ENCODE data around the gene OXSM.

OXSM gene

DNA sequence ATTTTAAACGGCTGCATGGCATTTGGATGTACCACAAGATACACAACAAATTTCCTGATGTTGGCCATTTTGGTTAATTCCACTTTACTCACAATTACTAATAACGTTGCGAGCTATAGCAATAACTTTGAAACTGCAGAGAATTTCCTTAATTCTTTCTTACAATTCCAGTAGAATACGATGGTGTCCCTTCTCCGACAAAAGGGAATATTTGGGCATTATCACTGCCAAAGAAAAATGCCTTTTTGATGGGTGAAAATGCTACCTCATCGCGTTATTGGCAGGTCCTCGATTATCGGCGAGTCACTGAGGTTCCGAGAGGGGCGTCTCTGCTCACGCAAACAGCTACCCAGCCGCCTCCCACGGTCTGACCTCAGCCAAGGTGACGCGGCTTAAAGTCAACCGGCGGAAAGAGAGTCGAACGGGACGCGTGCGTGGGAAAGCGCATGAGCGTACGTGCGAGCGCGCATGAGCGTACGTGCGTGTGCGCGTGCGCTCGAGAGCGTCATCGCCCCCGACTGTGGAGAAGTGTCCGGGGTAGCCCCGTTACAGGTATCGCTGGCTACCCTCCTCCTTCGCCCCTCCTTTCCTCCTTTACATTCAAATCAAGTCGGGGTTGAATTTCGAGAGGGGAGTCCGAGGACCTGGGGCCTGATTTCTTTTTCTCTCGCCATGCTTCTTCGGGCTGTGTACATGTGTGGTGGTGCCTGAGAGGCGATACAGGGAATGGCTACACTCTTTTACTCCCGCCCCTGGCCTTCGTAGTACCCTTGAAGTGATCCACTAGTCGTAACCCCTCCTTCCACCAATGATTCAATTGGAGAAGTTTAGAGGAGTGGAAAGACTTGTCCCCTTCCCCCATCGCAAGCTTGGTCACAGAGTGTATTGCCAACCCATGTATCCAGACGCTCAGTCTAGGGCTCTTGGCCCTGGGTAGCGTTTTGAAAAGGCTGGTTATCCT, at the start of gene OXSM:
OXSM (plus strand) TSS at position 495 of the 961 bp plus-strand sequence. CDS start 931 bp downstream, outside the sequence.
- peak; percentile 92 for DNase-seq

GRCh38 chr3:25744470-25744869, 45.4 kb upstream of the OXSM start:
- no peak for DNase-seq

DNA sequence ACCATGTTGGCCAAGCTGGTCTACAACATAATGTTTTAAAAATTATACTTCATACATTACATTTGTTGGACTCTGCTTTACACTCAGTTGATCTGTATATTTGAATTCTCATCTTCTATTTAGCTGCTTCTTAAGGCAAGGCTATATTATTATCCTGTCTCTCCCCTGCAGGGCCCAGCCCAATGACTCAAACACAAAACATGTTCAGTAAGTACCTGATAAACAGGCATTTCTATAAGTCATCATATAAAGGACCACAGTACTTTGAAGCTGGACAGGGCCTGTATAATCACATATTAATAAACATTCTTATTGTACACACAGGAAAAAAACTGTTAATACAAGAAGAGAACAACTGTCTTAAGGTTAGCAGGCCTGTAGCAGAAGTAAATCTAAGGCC, 42.9 kb upstream of the OXSM start:
- peak; percentile 31 for DNase-seq

- DNase-seq, result no peak
Observed at GRCh38 chr3:25748189-25748588, 41.7 kb upstream of the OXSM start.

GRCh38 chr3:25749031-25749581, 40.8 kb upstream of the OXSM start:
- no peak for DNase-seq

- no peak for DNase-seq
Observed at GRCh38 chr3:25751048-25751447, 38.8 kb upstream of the OXSM start.

- DNase-seq, result no peak
Observed at GRCh38 chr3:25751725-25752124, 38.2 kb upstream of the OXSM start.

GRCh38 chr3:25768851-25769250, 21.0 kb upstream of the OXSM start:
- DNase-seq, result no peak

DNA sequence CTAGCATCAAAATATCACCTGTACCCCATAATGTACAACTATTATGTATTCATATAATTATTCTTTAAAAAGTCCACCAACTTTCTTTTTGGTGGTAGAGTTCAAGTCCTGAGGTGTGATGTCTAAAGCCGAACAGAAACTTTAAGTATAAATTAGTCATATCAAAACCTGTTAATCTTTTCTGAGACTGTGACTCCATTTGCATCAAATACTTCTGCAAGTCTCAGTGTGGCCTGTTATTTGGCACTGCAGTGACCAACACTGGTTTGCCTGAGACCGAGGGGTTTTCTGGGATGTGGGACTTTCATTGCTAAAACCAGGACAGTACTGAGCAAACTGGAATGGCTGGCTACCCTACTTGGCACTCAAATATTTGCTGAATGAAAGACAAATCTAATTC, 14.0 kb upstream of the OXSM start:
- DNase-seq, result no peak

- no peak for DNase-seq
Observed at GRCh38 chr3:25780618-25781017, 9.3 kb upstream of the OXSM start.

DNA sequence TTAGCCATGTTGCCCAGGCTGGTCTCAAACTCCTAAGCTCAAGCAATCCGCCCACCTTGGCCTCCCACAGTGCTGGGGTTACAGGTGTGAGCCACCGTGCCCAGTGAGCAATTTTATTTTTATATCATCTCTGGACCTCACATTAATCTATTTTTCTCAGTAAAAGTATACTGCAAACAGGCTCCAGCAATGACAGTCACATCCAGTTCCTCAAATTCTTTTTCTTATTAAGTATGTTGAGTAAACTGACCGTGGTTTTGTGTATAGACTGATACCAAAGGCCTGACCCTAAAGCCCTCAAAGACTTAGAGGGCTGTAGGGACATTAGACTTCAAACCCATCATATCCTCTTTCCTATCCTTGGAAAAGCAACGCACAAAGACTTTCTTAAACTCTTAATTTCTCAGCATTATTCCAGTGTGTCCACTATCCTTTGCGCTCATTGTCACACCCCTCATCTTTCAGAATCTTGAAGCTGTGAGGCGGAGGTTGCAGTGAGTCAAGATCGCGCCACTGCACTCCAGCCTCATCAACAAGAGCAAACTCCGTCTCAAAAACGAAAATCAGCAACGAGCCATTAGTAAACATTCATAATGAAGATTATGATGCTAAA, 8.6 kb upstream of the OXSM start:
- no peak for DNase-seq

DNA sequence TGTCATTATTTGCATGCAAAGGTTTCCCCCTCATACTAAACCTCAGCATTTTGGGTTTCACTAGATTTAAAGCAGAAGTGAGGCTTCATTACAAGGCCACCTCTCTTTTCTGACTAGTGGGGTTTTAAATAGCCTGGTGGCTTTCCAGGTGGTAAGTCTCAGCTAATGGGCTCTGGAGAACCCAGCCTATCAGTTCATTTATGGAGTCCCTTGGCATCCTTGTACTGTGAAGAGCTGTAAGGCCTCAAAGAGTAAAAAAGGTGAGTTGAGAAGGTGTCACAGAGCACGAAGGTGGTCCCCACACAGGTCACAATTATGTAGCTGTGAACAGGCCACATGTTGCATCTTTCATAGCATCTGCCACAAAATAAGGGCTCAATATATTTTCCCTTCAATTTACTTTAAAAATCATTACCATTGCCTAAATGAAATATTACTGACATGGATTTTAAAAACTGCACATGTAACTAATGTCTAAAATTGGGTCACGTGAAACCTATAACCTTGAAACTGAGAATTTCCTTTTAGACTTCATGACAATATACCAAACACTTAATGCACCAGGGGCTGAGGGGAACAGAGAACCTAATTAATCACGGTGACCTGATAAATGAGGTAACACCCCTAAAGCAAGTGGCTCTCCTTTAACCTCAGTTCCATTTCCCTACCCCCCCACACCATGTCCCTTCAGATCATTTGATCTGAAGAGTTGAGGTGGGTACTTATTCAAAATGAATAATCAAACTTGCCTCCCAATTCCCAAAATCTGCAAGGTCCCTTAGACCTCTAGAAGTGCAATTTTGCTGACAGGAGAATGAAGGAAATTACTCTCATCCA, 7.9 kb upstream of the OXSM start:
- DNase-seq, result no peak

DNA sequence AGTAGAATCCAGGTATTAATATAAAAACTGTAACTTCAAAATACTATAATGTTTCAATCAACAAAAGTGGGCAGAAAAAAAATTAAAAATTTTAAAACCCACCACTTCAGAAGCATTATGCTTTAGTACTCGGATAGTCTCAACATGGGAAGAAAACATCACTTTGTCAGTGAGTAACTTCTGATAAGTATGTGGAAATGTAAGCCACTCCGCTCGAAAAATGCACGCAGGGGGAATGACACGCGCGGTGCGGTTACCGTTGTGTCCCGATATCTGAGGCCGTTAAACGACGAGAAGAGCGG, 7.3 kb upstream of the OXSM start:
- no peak for DNase-seq

- DNase-seq, result peak; percentile 73
Observed at GRCh38 chr3:25782938-25783660, 6.8 kb upstream of the OXSM start, which contains the start of gene NGLY1. TSS of gene NGLY1 (minus strand) at chr3:25783443. CDS start at chr3:25783390, 53 bp downstream.

GRCh38 chr3:25783661-25784512, 6.0 kb upstream of the OXSM start:
- DNase-seq, result peak; percentile 2

DNA sequence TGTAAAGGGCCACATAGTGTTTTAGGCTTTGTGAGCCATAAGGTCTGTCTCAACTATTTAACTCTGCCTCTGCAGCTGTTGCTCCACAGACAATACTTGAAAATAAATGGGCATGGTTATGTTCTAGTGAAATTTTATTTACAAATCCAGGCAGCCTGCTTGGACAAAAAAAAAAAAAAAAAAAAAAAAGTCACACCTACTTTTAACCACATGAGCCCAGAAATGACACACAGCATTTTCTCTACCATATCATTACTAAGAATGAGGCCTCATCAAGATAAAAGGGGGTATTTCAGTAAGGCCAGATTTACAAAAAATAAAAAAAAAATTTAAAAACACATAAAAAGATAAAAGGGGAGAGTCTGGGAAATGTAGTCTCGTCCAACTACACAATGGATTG, 4.9 kb upstream of the OXSM start:
- DNase-seq, result no peak

- peak; percentile 17 for DNase-seq
Observed at GRCh38 chr3:25785826-25786225, 4.1 kb upstream of the OXSM start.

- no peak for DNase-seq
Observed at GRCh38 chr3:25787689-25788088, 2.2 kb upstream of the OXSM start.

- no peak for DNase-seq
Observed at GRCh38 chr3:25789209-25789595, 688 bp upstream of the OXSM start.

DNA sequence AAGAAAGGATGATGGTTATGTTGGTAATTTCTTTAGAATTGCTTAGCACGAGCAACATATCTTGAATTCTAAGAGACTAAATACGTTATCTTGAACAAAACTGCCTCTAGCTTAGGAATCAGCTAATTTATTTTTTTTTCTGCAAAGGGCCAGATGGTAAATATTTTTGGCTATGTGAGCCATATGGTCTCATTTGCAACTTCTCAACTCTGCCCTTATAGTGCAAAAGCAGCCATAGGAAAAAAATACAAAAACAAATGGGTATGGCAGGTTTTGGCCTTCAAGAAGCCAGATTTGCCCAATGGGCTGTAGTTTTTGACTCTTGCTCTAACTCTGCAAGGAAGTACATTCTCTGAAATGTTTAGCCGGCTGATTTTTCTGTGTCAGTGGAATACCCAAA, 11.9 kb downstream of the OXSM start:
- no peak for DNase-seq

GRCh38 chr3:25803833-25804232, 13.9 kb downstream of the OXSM start:
- no peak for DNase-seq
